GM12872 (cell line): Measurements from ENCODE around the gene OOSP3.

Experiments
- CTCF ChIP-seq: IDR thresholded peaks from 3 replicates; pipeline ENCODE4 v1.5.1; 2011; ENCODE audit warnings: low read depth, mild to moderate bottlenecking, low read length, moderate library complexity; ENCODE audit not compliant: insufficient read depth

OOSP3 gene

GRCh38 chr11:59879567-59879966 lies 985 bp downstream of the OOSP3 start:
- no peak for TF ChIP-seq CTCF

DNA sequence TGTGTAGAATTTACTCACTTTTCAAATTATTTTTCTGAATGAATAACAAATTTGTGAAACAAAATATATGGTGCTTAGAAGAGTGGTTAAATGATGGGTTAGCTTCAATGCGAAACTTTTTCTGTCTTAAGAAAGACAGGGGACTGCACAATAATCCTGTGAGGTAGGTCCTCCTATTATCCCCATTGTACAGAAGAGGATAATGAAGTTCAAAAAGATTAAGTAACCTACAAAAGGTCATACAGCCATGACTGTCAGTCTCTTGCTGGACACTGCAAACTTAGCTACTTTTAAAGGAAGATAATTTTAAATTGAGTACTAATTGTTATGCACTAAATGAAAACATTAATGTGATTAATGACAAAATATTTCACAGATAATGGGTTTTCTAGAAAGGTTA lies 5.0 kb downstream of the OOSP3 start:
- TF ChIP-seq CTCF: no peak

DNA sequence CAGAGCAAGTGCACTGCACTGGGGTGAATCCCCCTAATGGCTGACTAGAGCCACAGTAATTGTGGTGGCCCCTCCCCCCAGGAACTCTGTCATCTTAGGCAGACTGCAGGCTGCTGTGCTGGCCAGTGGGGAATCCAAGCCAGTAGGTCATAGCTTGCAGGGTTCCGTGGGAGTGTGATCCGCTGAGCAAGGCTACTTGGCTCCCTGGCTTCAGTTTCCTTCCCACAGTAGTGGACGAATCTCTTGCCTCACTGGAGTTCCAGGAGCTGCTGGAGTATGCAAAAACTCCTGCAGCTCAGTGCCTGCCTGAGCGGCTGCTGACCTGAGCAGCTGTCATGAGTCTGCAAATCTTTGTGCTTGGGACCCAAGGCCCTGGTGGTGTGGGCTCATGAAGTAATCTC lies 13.2 kb downstream of the OOSP3 start:
- TF ChIP-seq CTCF: no peak

DNA sequence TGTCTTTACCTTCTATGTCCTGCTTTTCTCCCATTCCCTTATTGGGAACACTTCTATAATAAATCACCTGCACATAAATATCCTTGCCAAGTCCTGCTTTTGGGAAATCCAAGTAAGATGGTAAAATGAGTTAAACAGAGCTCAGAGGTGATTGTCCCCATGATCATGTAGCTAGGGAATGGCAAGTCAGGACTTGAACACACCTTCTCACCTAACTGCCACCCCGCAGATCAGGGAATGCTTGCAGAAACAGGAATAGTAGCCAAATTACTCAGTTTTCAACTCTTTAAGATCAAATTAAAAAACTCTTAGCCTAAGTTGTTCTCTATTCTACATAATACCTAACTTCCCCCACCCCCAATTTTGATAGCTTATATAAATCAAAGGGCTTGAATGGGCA lies 16.0 kb downstream of the OOSP3 start:
- no peak for TF ChIP-seq CTCF

GRCh38 chr11:59898046-59898445 lies 19.5 kb downstream of the OOSP3 start:
- no peak for TF ChIP-seq CTCF

- TF ChIP-seq CTCF: no peak
These were observed 20.1 kb downstream of the OOSP3 start for GRCh38 chr11:59898650-59899049.

DNA sequence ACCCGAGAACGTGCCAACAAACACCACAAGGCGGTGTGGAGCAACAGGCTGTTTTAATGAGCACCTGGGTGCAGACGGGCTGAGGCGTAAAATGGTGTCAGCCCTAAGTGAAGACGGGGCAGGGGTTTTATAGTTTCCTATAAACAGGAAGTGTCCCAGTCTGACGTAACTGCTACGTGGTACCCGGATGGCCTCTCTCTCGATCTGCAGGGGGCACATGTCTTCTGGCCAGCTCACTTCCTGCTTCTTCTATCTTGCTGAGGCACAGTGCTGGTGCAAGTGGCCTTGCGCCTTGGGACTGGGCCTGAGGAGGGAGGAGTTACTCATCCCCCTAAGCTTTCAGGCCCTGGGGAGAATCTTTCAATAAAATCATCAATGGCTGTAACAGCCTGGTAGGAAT lies 20.9 kb downstream of the OOSP3 start:
- TF ChIP-seq CTCF: no peak
